Measurements from ENCODE around the gene CHRNB2. TPM values are rescaled to one million over a fixed set of nuclear protein-coding genes. Genes with fewer than 3 reads are reported as not detected.

Gene CHRNB2
- total RNA-seq, 2 donors from 2014 or later: 0.18 to 0.55 TPM

- no peak overlapping the region for H3K27ac ChIP-seq (ENCODE audit: low read depth, low read length)
- H3K27me3 ChIP-seq (ENCODE audit: control insufficient read depth, insufficient read depth, low read length, poor library complexity, severe bottlenecking): no peaks in the 10 kb centered on the region
- no peaks in the 10 kb centered on the region for H3K9me3 ChIP-seq (ENCODE audit: control insufficient read depth, low read length)
- Mint-ChIP-seq H3K9me3 (no peaks in the 10 kb centered on the region), H3K27me3 (ENCODE audit: insufficient read depth) (peaks cover 6% of the 10 kb centered on the region), H3K4me1 (peaks cover 10% of the 10 kb centered on the region), H3K36me3 (ENCODE audit: low read depth) (peaks cover 29% of the 10 kb centered on the region), H3K27ac (no peak overlapping the region), H3K4me3 (no peak overlapping the region)
- no peak overlapping the region for H3K9ac ChIP-seq (ENCODE audit: extremely low read depth, low read length, poor library complexity, severe bottlenecking)
- TF ChIP-seq CTCF (conservative IDR thresholded peaks at IDR 0.05): peak; percentile 91
- peak; percentile 94 for DNase-seq
- H3K36me3 ChIP-seq (ENCODE audit: control insufficient read depth, insufficient read depth, low read length): peaks cover 25% of the 10 kb centered on the region
- no peaks in the 10 kb centered on the region for H3K4me1 ChIP-seq (ENCODE audit: control insufficient read depth, insufficient read depth, low read length)
- WGBS, 2 experiments (ENCODE audit: insufficient coverage in 1 of 2, insufficient read length in 1 of 2): 75 to 81% methylated on average over 2 to 7 of the region's 13 CpGs
- H3K4me3 ChIP-seq (ENCODE audit: low read length): no peak overlapping the region
These were observed 21.1 kb upstream of the CHRNB2 start for GRCh38 chr1:154546264-154547063.

- peaks cover 33% of the 10 kb centered on the region for H3K36me3 ChIP-seq (ENCODE audit: control insufficient read depth, insufficient read depth, low read length)
- Mint-ChIP-seq H3K9me3 (no peaks in the 10 kb centered on the region), H3K27me3 (ENCODE audit: insufficient read depth) (peaks cover under 1% of the 10 kb centered on the region), H3K27ac (peak overlapping the region; percentile 19), H3K4me3 (no peak overlapping the region), H3K4me1 (peaks cover 10% of the 10 kb centered on the region), H3K36me3 (ENCODE audit: low read depth) (peaks cover 35% of the 10 kb centered on the region)
- no peak overlapping the region for H3K9ac ChIP-seq (ENCODE audit: extremely low read depth, low read length, poor library complexity, severe bottlenecking)
- no peaks in the 10 kb centered on the region for H3K27me3 ChIP-seq (ENCODE audit: control insufficient read depth, insufficient read depth, low read length, poor library complexity, severe bottlenecking)
- 84 to 87% methylated on average over 5 to 11 of the region's 11 CpGs for WGBS, 2 experiments (ENCODE audit: insufficient coverage in 1 of 2, insufficient read length in 1 of 2)
- H3K4me3 ChIP-seq (ENCODE audit: low read length): no peak overlapping the region
- H3K4me1 ChIP-seq (ENCODE audit: control insufficient read depth, insufficient read depth, low read length): no peaks in the 10 kb centered on the region
- no peaks in the 10 kb centered on the region for H3K9me3 ChIP-seq (ENCODE audit: control insufficient read depth, low read length)
- no peak for DNase-seq
- no peak for TF ChIP-seq CTCF (conservative IDR thresholded peaks at IDR 0.05)
- no peak overlapping the region for H3K27ac ChIP-seq (ENCODE audit: low read depth, low read length)
These were observed 20.4 kb upstream of the CHRNB2 start for GRCh38 chr1:154547105-154547732.

- WGBS, 2 experiments (ENCODE audit: insufficient coverage in 1 of 2, insufficient read length in 1 of 2): 89% methylated on average over 1 of the region's 1 CpG; no CpG with 5 or more reads in 1 of the 2 experiments
- DNase-seq: no peak
- Histone ChIP-seq H3K4me3 (ENCODE audit: low read length) (no peak overlapping the region), H3K9me3 (ENCODE audit: control insufficient read depth, low read length) (no peaks in the 10 kb centered on the region), H3K36me3 (ENCODE audit: control insufficient read depth, insufficient read depth, low read length) (peaks cover 41% of the 10 kb centered on the region), H3K4me1 (ENCODE audit: control insufficient read depth, insufficient read depth, low read length) (no peaks in the 10 kb centered on the region), H3K27ac (ENCODE audit: low read depth, low read length) (no peak overlapping the region), H3K27me3 (ENCODE audit: control insufficient read depth, insufficient read depth, low read length, poor library complexity, severe bottlenecking) (no peaks in the 10 kb centered on the region), H3K9ac (ENCODE audit: extremely low read depth, low read length, poor library complexity, severe bottlenecking) (no peak overlapping the region)
- Mint-ChIP-seq H3K4me3 (no peak overlapping the region), H3K9me3 (no peaks in the 10 kb centered on the region), H3K27ac (no peak overlapping the region), H3K4me1 (peaks cover 10% of the 10 kb centered on the region), H3K36me3 (ENCODE audit: low read depth) (peaks cover 43% of the 10 kb centered on the region), H3K27me3 (ENCODE audit: insufficient read depth) (no peaks in the 10 kb centered on the region)
- TF ChIP-seq CTCF (conservative IDR thresholded peaks at IDR 0.05): no peak
These were observed 19.6 kb upstream of the CHRNB2 start for GRCh38 chr1:154548028-154548427.
